HG03342 (cell line): ENCODE results near the gene PDE4C.

Experiments
- ATAC-seq: cut with Tn5 transposase; IDR thresholded peaks from one replicate; pipeline ENCODE4 v1.9.1; 2021; ENCODE audit warnings: mild to moderate bottlenecking, moderate library complexity; ENCODE audit not compliant: unreplicated experiment

PDE4C gene

GRCh38 chr19:18225702-18226468 lies at the start of gene PDE4C:
Gene PDE4C (minus strand): TSS chr19:18226438. CDS start chr19:18226415, 23 bp downstream.
- no peak for ATAC-seq

- ATAC-seq: no peak
These were observed 48.6 kb upstream of the PDE4C start for GRCh38 chr19:18274781-18275356.

- no peak for ATAC-seq
These were observed 48.1 kb upstream of the PDE4C start, which contains the start of gene IQCN for GRCh38 chr19:18274219-18274780. Gene IQCN (minus strand): TSS chr19:18274452. CDS start chr19:18269478, 4,974 bp downstream.

GRCh38 chr19:18273561-18274218 lies 47.5 kb upstream of the PDE4C start:
- ATAC-seq: no peak

GRCh38 chr19:18271433-18271841 lies 45.2 kb upstream of the PDE4C start:
- ATAC-seq: no peak

GRCh38 chr19:18270326-18270725 lies 44.1 kb upstream of the PDE4C start:
- ATAC-seq: no peak

- ATAC-seq: no peak
These were observed 43.0 kb upstream of the PDE4C start for GRCh38 chr19:18269070-18269723.

- no peak for ATAC-seq
These were observed 40.8 kb upstream of the PDE4C start for GRCh38 chr19:18266771-18267686.

- no peak for ATAC-seq
These were observed 39.3 kb upstream of the PDE4C start for GRCh38 chr19:18265582-18265981.

- ATAC-seq: no peak
These were observed 38.8 kb upstream of the PDE4C start for GRCh38 chr19:18264971-18265540.

- ATAC-seq: no peak
These were observed 38.1 kb upstream of the PDE4C start for GRCh38 chr19:18264137-18264854.

GRCh38 chr19:18263324-18264136 lies 37.3 kb upstream of the PDE4C start:
- ATAC-seq: no peak

- no peak for ATAC-seq
These were observed 36.7 kb upstream of the PDE4C start for GRCh38 chr19:18262917-18263316.

GRCh38 chr19:18262144-18262543 lies 35.9 kb upstream of the PDE4C start:
- ATAC-seq: no peak

- ATAC-seq: no peak
These were observed 35.2 kb upstream of the PDE4C start for GRCh38 chr19:18261474-18261873.

- no peak for ATAC-seq
These were observed 33.7 kb upstream of the PDE4C start for GRCh38 chr19:18259893-18260292.

- ATAC-seq: no peak
These were observed 31.5 kb upstream of the PDE4C start for GRCh38 chr19:18257503-18258470.
